IPS-18c (cell line): ENCODE data around the gene C2CD2.
A peak's percentile ranks its signal among the peaks of the same experiment; 100 is the strongest.

Experiments
- H3K4me3 ChIP-seq: 2 replicates; pipeline ENCODE4 v1.7.0; 2013; ENCODE audit warnings: low read depth, mild to moderate bottlenecking, low read length, moderate library complexity; ENCODE audit not compliant: insufficient read depth
- H3K9me3 ChIP-seq: one replicate; pipeline ENCODE4 v1.6.1; 2013; ENCODE audit warnings: mild to moderate bottlenecking, low read length, moderate library complexity; ENCODE audit not compliant: control insufficient read depth, insufficient read depth

Gene C2CD2

GRCh38 chr21:41888749-41889376, 65.0 kb downstream of the C2CD2 start:
- Histone ChIP-seq H3K9me3 (no peaks in the 10 kb centered on the region), H3K4me3 (no peak overlapping the region)

GRCh38 chr21:41887667-41888066, 66.2 kb downstream of the C2CD2 start:
- H3K9me3 ChIP-seq, result no peaks in the 10 kb centered on the region
- H3K4me3 ChIP-seq, result no peak overlapping the region

- Histone ChIP-seq H3K9me3 (no peaks in the 10 kb centered on the region), H3K4me3 (no peak overlapping the region)
These were observed 67.5 kb downstream of the C2CD2 start for GRCh38 chr21:41886328-41886727.

DNA sequence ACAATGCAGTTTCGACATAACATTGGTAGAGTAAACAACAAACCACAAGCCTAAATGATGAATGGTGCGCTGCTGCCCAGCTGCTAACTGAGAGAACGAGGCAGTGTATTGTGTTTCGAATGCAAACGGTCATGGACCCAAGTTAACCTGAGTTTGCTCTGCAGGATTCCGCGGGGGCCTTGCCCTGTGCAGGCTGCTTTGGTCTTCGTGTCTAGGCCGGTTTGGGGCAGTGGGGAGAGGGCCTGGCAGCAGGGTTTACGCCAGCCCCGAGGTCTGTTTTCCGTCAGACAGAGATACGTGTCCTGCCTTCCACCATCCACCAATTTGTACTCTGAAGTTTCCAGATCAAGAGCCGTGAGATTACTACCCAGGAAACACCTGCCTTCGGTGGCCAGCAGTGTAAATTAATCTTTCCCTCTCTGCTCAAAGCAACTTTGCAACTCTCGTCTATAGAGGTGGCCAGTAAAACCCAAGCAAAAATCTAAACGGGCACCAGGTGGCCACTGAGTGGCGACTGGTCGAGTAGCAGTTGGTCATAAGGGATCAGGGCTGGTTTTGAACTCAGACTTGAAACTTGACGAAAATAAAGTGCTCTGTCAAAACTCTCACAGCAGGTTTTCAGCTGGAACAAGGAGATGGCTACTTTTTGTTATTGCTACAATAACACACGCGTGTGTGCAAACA, 68.3 kb downstream of the C2CD2 start:
- Histone ChIP-seq H3K9me3 (no peaks in the 10 kb centered on the region), H3K4me3 (no peak overlapping the region)

DNA sequence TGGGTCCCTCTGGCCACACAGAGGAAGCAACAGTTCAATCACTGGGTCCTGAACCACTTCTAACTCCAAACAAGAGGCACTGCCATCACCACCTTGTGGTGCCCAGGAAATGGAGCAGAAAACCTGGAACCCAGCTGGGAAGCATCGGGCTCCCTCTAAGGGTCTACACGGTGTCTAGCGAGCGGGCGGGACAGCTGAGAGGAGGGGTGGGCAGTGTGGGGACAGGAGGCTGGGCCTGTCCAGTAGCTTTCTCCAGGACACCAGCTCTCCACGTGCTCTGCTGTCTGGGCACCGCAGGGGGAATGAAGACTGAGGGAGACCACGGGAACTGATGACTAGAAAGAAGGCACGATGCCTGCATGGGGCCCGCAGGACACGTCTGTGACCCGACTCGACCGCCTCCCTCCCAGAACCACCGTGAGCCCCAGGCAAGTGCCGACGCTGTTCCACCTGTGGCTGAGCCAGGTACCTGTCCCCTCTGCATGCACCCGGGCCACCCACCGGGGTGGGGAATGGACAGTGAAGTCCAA, 69.3 kb downstream of the C2CD2 start:
- Histone ChIP-seq H3K4me3 (no peak overlapping the region), H3K9me3 (no peaks in the 10 kb centered on the region)

DNA sequence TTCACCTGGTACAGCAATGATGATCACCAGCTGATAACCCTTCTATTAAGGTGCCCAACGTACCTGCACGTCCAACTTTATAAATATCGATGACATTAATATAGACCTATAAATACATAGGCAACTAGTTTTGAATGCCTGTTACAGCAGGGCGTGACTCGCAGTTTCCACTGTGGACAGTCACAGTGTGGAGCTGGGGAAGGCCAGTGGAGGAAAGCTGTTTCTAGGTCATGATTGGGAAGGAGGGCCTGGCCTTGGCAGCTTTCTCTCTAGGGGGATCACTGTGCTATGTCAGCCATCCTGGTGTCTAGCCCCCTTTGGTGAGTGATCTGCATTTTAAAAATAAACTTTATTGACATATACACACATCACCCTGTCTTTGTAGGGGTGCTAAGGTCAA, 70.2 kb downstream of the C2CD2 start:
- Histone ChIP-seq H3K4me3 (no peak overlapping the region), H3K9me3 (no peaks in the 10 kb centered on the region)

GRCh38 chr21:41881051-41881450, 72.8 kb downstream of the C2CD2 start:
- no peak overlapping the region for H3K4me3 ChIP-seq
- no peaks in the 10 kb centered on the region for H3K9me3 ChIP-seq

DNA sequence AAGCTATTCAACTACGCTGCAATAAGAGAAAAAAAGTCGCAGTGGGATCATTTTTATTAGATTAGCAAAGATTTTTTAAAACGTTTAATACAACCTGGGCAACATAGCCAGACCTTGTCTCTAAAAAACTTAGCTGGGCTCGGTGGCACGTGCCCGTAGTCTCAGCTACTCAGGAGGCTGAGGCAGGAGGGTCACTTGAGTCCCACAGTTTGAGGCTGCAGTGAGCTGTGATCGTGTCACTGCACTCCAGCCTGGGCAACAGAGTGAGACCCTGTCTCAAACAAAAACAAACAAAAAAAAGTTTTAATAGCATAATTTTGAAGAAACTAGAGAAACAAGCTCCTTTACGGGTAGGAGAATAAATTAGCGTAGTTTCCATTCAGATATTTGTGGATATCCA, 73.7 kb downstream of the C2CD2 start:
- H3K4me3 ChIP-seq, result peak overlapping the region; percentile 67; the same call in 1 of the 2 replicates
- H3K9me3 ChIP-seq, result no peaks in the 10 kb centered on the region

- H3K4me3 ChIP-seq, result peak within 1 kb of the TSS; percentile 67
- H3K9me3 ChIP-seq, result no peaks in the 10 kb centered on the region
These were observed 74.4 kb downstream of the C2CD2 start, which contains the start of gene PRDM15 for GRCh38 chr21:41879190-41879998. Gene PRDM15, minus strand, starts transcription at chr21:41879344. Its CDS starts 18,981 bp downstream, at chr21:41860363.

- Histone ChIP-seq H3K4me3 (peak overlapping the region; percentile 65), H3K9me3 (no peaks in the 10 kb centered on the region)
These were observed 75.0 kb downstream of the C2CD2 start for GRCh38 chr21:41878831-41879189.

DNA sequence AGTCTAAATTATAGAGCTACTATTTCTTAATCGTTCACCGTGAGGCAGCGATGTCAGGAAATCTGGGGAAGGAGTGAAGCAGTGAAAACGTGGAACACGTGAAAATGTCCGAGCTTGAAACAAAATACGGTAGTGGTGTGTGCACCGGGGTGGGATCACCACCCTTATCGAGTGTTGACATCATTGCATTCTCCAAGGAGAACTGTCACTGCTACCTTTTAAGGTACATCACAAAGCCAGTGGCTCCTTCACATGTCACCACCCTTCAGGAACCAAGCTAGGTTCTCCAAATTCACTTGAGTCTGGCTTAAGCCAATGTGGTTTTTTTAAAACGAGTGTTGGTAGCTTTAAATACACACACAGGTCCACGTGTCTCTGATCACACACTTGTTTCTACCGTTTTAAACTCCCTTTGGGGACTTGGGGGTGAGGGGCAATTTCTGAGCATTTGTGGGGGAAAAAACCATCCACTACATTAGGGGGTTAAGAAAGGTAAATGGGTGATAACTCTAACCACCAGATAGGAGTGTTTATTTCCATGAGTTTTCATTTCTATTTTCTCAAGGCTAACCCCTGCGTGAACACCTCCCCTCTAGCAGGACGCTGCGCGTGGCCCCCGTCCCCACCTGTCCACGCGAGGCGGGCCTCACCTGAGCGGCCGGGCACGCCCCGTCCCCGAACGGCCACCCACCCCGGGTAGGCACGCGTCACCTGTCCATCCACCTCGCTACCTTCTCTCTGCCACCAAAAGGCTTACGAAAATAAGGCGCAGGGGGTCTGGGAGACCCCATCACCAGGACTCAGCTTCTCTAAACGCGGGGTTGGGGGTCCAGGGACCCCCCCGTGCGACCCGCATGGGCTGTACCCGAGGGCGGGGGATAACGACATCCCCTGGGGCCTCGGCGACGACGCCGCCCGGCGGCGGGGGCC, 75.7 kb downstream of the C2CD2 start:
- H3K9me3 ChIP-seq, result no peaks in the 10 kb centered on the region
- H3K4me3 ChIP-seq, result peak overlapping the region; percentile 65

DNA sequence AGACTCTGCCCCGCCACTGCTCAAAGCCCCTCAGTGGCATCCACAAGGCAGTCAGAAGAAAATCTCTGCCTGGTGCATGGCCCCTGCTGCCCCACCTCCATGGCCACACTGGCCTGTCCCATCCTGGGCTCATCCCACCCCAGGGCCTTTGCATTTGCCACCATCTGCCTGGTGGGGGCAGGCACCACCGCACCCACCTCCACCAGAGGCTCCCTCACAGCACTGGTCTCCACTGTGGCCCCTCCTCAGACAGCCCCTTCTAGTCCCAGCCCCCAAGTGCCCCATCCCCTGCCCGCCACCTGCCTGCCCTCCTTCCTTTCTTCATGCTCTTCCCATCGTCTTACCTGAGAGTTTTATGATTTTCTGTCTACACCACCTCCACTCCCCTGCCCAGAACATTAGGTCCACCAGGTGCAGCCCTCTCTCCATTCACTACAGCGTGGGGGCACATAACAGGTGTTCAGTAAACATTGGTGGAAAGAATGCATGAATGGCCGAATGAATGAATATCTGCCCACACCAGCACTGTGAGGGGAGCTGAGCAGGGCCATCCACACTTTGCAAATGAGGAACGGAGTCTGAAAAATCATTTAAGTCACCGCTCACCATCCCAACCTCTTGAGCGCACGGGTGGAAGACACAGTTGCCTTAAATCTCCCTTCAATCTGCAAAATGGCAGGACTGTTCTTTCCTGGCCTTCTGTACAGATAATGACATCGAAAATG, 76.7 kb downstream of the C2CD2 start:
- H3K9me3 ChIP-seq, result no peaks in the 10 kb centered on the region
- no peak overlapping the region; the same call in 1 of the 2 replicates for H3K4me3 ChIP-seq

DNA sequence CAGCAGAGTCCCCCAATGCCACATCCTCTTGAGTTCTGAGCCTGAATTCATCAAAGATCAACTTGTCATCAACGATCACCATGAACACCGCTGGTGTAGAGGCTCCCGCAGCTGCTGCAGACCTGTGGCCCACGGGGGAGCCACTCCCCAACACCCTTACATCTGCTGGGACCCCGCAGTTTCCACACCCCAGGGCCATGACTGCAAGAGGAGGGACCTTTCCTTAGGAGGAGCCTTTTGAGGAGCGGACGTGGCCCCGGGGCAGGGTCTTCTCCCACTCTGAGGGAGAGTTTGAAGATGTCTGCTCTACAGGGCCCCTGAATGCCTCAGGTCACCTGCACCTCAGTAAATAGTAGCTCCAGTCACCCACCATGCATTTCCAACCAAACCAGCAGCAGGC, 77.4 kb downstream of the C2CD2 start:
- Histone ChIP-seq H3K9me3 (no peaks in the 10 kb centered on the region), H3K4me3 (no peak overlapping the region)

DNA sequence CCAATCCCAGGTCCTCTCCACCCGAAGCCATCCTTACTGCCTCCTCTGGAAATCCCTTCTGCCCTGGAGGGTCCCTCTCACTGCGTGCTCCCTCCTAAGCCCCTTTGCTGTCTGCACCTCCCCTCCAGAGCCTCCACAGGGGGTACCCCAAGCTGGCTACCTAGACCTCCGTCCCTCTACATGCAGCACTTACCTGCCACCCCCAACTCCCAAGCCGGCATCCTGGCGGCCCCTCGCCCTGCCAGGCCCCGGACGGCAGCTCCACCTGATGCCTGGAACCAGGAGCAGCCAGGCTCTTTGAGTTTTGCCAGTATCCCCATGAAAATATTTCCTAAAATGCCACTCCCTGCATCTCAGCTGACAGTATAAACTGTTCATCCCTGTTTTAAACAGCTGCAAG, 78.7 kb downstream of the C2CD2 start:
- no peak overlapping the region for H3K4me3 ChIP-seq
- no peaks in the 10 kb centered on the region for H3K9me3 ChIP-seq

GRCh38 chr21:41874611-41875010, 79.2 kb downstream of the C2CD2 start:
- Histone ChIP-seq H3K4me3 (no peak overlapping the region), H3K9me3 (no peaks in the 10 kb centered on the region)

DNA sequence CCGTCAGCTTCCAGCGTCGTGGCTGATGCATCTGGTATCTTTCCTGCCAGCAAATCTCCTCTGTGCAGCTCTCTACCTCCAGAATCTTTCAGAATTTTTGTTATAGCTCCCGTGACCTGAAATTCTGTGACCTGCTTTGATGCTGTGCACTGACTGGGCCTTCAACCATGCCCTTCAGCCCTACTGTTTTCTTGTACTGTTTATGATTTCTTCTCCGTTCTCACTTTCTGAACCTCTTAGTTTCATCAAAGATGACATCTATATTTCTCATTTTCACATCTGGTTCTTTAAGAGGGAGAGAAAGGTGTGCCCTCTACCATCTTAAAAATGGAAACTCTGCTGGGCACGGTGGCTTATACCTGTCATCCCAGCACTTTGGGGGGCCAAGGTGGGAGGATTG, 80.4 kb downstream of the C2CD2 start:
- no peaks in the 10 kb centered on the region for H3K9me3 ChIP-seq
- H3K4me3 ChIP-seq, result no peak overlapping the region
